Measurements from ENCODE around the gene FAM184B.
A peak's percentile ranks its signal among the peaks of the same experiment; 100 is the strongest.
"Not testable (repeated sequence)": the region's sequence is repeated elsewhere in the genome, so short reads cannot be mapped to it uniquely, and the experiment has no call there.

The FAM184B gene

DNA sequence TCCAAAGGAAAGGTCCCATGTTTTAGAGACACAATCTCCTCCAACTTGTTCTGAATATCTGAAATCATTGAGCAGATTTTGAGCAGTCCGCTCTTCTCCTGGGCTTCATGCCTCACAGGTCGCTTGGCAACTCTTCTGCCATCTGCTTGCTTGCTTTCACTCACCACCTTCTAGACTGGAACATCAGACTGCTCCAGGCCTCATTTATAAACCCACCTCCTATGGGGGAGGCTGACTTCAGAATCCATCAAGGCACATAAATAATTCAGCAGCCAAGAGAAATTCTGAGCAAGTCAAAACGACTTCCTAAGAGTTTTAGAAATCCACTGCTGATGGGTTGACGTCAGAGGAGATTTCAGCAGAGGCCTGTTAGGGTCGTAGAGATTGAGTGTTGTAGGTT, 64.1 kb downstream of the FAM184B start:
- no peak for DNase-seq (ENCODE audit: low spot score)

DNA sequence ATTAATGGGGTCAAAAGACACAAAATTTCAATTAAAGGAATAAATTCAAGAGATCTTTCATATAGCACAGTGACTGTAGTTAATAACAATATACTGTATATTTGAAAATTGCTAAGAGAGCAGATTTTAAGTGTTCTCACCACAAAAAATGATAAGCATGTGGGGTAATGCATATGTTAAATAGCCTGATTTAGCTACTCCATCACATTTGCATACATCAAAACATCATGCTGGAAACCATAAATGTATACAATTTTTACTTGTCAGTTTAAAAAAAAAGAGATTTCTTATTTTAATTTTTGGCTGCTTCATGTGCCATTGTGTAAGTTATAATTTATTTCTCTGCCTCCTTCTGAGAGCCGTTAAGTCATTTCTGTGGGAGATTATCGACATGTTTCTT, 65.9 kb downstream of the FAM184B start:
- no peak for DNase-seq (ENCODE audit: low spot score)

DNA sequence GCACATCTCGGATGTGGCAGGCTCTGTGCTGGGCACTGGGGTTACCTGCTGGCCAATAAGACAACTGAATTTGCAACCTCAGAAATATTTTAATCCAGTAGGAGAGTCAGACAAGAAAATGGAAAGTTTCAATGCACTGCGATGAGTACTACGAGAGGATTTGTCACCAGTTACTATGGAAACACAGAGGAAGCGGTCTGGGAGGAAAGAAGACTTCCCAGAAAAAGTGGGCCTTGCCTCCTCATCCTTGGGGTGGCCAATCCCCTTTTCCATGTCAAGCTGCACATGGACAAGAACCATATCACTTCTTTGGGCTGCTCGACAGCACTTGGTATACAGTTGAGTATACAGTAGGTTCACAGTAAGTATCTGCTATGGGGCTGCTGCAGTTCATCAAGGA, 67.6 kb downstream of the FAM184B start:
- no peak for DNase-seq (ENCODE audit: low spot score)

DNA sequence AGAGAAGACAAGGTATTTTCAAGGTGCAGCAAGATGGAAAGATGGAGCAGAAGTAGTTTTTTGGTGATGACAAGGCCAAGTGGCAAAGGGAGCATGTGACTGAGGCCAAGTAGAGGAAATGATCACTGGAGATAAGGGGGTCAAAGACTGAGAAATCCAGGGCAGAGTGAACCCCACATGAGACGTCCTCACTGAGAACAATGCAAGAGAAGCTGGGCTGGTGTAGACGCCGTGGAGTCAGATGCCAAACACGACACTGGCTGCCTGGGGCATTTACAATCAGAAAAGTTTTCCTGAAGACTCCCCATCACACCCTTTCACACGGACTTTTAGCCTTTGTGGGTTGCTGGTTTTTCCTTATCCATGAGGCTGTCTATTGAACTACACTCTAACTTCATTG, 69.3 kb downstream of the FAM184B start:
- no peak for DNase-seq (ENCODE audit: low spot score)

DNA sequence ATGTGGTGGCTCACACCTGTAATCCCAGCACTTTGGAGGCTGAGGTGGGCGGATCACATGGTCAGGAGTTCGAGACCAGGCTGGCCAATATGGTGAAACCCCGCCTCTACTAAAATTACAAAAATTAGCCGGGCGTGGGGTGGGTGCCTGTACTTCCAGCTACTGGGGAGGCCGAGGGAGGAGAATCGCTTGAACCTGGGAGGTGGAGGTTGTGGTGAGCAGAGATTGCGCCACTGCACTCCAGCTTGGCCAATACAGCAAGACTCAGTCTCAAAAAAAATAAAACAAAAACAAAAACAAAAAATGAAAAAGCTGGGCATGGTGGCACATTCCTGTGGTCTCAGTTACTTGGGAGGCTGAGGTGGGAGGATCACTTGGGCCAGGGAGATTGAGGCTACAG, 70.2 kb downstream of the FAM184B start:
- DNase-seq (ENCODE audit: low spot score), result not testable (repeated sequence)

- no peak for DNase-seq (ENCODE audit: low spot score)
These were observed 71.7 kb downstream of the FAM184B start for GRCh38 chr4:17709763-17710068.

- no peak for DNase-seq (ENCODE audit: low spot score)
These were observed 72.2 kb downstream of the FAM184B start for GRCh38 chr4:17708992-17709762.

- DNase-seq (ENCODE audit: low spot score), result no peak
These were observed 73.8 kb downstream of the FAM184B start for GRCh38 chr4:17707671-17708070.

DNA sequence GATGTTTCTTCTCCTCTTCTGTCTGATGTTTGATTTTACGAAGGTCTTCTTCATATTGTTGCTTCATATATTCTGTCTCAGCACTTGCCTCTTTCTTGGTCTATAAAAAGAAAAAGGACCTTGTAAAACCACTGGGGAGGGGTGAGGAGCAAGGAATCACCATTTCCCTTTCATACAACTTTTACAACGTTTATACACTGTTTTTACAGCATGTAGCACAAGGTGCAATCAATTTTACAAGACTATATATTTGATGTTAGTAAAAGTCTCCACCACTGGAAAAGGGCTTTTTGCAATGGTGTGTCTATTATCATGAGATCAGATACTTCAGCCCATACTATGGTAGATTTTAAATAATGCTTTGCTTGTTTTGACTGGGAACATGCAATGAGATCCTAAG, 76.3 kb downstream of the FAM184B start:
- no peak for DNase-seq (ENCODE audit: low spot score)

DNA sequence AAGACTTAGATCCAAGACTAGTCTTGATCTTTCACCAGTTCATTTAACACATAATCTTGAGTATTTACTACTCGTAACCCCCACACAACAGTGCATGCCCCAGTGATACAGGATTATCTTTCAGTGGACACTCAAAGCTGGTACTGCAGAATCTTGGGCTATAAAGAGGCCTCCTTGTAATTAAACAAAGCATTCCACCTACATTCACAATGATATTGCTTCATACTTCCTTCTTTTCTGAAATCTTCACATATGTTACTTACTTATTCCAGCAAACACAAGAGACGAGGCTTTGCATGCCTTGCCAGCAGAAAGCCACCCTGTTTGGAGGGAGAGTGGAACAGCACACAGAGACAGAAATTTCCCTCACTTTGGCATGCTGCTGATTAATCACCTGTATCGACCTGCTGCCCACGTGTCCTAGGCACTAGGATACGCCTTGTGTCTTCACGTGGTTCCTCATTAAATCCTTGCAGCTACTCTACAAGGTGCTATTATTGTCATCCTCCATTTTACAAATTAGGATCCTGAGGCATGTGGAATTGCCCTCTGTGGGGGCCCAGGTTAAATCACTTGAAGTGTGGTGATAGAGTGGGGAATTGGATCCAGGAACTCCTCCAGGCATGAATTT, 77.3 kb downstream of the FAM184B start:
- DNase-seq (ENCODE audit: low spot score), result no peak

- DNase-seq (ENCODE audit: low spot score), result no peak
These were observed 78.8 kb downstream of the FAM184B start for GRCh38 chr4:17702641-17703040.

DNA sequence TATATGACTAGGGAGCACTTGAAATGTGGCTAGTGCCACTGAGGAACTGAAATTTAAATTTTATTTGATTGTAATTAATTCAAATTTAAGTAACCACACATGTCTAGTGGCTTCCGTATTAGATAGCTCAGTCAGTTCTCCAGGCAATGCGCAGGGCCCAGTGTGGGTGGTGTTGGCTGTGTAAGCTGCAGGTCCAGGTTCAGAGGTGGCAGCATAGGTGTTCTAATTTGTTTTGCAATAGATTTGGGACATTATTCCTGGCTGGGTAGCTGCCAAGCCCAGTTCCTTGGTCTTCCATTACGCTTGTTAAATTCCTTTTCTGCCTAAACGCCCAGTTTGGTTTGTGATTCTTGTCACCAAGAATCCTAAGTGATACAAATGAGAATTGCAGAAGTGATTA, 79.5 kb downstream of the FAM184B start:
- no peak for DNase-seq (ENCODE audit: low spot score)

DNA sequence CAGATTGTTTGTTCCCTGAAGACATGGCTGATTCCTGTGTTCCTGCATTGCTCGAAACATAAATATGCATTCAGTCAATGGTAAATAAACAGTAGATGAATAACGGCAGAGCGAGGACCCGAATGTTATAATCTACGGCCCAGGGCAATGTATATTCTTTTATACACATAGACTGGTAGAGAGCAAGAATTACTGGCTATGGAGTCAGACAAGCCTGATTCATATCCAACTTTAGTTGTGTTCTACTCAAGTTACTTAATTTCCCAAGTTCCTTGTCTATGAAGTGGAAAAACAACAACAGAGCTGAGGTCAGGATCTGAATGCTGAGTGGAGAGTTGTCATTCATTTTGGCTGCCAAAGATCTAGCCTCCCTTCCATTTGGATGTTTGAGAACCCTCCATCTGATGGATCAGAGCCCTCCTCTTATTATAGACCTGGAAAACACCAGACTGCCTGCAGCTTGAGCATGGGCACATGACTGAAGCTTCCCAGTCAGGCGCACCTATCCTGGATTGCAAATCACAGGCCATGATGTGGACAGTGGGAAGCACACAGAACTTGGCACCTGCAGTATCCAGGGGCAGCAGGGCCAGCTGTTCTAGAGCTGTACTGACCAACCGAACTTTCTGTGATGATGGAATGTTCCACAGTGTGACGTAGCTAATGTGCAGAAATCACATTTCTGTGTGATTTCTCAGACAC, 80.1 kb downstream of the FAM184B start:
- DNase-seq (ENCODE audit: low spot score), result no peak

DNA sequence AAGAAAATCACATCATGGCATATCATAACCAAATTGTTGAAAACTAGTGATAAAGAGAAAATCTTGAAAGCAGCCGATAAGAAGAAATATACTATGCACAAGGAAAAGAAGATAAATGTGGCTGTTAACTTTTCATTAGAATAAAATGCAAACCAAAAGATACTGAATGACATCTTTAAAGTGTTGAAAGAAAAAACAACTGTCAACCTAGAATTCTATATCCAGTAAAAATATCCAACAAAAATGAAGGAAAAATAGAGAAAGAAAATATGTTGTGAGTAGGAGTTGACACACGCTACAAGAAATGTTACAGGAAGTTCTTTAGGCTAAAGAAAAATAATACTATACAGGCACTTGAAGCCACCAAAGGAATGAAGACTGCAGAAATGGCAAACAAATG, 82.0 kb downstream of the FAM184B start:
- DNase-seq (ENCODE audit: low spot score), result no peak

DNA sequence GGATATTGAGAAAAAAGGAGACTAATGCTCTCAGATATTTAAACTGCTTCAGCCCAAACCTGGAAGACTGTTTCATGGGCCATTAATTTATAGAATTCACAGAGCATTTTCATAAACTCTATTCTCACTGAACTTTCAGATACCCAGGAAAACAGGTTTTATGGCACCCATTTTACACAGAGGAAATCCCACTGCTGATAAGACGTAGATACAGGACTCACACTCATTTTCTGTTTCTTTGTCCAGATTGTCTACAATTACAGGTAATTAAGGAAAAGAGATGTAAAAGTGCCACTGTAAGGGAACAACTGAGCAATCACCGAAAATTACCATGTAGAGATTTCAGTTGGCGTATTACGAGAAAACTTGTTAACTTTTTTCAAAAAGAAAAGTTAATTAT, 83.3 kb downstream of the FAM184B start:
- no peak for DNase-seq (ENCODE audit: low spot score)

DNA sequence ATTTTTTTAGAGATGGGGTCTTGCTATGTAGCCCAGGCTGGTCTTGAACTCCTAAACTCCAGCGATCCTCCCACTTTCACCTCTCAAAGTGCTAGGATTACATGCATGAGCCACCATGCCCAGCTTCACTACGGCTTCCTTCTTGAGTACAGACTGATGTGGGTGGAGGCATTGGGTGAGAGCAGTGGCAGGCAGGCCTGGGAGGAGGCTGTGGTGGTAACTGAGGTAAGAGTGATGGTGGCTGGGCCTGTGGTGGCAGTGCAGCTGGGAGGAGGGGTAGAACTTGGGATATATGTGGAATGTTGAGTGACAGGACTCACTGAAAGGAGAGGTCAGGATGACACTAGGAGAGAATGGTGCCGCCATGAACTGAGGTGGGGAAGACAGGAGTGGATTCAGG, 86.1 kb downstream of the FAM184B start:
- no peak for DNase-seq (ENCODE audit: low spot score)

- DNase-seq (ENCODE audit: low spot score), result no peak
These were observed 86.9 kb downstream of the FAM184B start for GRCh38 chr4:17694552-17694951.

DNA sequence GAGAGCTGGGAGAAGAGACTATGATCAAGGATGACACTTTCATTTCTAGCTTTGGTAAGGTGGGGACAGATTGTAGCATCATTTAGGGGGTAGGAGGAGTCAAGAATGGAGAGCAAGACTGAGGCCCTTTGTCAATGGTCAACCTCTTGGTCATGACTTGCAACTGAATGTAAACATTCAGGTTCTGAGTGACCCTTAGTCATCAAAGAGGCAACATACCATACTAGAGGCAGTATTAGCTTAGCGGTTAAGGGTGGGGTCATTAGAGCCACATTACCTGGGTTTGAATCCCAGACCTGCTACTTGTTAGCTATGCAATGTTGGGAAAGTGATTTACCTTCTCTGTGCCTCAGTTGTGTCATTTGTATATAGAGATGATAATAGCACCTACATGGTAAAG, 90.5 kb downstream of the FAM184B start:
- no peak for DNase-seq (ENCODE audit: low spot score)

GRCh38 chr4:17690135-17690534, 91.3 kb downstream of the FAM184B start:
- no peak for DNase-seq (ENCODE audit: low spot score)

DNA sequence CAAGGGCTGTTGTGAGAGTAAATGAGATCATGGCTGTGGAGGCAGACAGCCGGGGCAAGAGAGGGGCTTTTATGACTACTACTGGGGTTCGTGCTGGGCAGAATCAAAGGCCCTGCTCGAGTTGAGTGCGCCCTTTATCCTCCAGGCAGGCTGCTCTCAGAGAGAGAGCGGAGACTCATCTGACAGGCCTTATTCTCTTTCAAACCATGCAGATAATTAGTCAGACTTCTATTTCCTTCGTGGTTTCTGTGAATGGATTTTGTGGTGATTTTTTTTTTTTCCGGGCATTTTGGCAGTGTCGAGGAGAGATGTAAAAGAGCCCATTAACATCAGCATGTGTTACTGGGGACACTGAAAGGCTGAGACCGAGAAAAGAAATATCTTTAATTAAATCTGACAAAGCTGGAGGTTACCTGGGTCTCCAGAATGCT, 93.4 kb downstream of the FAM184B start:
- peak; percentile 81 for DNase-seq (ENCODE audit: low spot score)

GRCh38 chr4:17687237-17687857, 94.1 kb downstream of the FAM184B start:
- peak; percentile 2 for DNase-seq (ENCODE audit: low spot score)

GRCh38 chr4:17684648-17685047, 96.8 kb downstream of the FAM184B start:
- DNase-seq (ENCODE audit: low spot score), result not testable (repeated sequence)

DNA sequence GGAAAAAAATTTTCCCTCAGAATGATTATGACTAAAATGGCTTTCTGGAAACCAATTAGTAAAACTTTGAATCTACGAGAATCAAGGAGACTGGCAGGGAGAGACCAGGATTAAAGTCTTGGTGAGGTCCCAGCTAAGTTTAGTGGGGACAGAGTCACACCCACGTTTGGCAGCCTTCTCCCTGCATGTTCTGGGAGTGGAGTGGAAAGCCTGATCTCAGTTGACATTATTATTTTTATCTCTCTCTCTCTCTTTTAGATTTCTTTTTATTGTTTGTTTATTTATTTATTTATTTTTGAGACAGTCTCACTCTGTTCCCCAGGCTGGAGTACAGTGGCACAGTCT, 99.2 kb downstream of the FAM184B start:
- no peak for DNase-seq (ENCODE audit: low spot score)

Data from globus pallidus (tissue), 1 donor.